OCI-LY3 (cell line): ENCODE measurements around the gene CELF5.

Source experiments
- H2AFZ ChIP-seq: fragments of 200-600, 300-600 bp; shearing (Covaris generic); 2 replicates; pipeline ENCODE4 v1.6.0; 2014; ENCODE audit warnings: antibody characterized with exemption, low read depth, low read length
- H3K27ac ChIP-seq: fragments of 200-600, 300-600 bp; sonication (generic); 2 replicates; pipeline ENCODE4 v1.5.1; 2014; ENCODE audit warnings: mild to moderate bottlenecking, low read length, moderate library complexity, mixed read lengths
- H3K27me3 ChIP-seq: fragments of 200-600, 300-600 bp; sonication (generic); 2 replicates; pipeline ENCODE4 v1.6.1; 2014; ENCODE audit warnings: low read depth, low read length, mixed read lengths
- H3K36me3 ChIP-seq: fragments of 200-600, 300-600 bp; sonication (generic); replicated peaks from 2 replicates; pipeline ENCODE3; 2014; ENCODE audit warnings: low read depth, low read length, mixed read lengths
- H3K4me1 ChIP-seq: fragments of 300-600, 200-600 bp; sonication (generic); 2 replicates; pipeline ENCODE4 v1.6.1; 2014; ENCODE audit warnings: low read length, mixed read lengths
- H3K4me2 ChIP-seq: fragments of 200-600, 300-600 bp; sonication (generic); 2 replicates; pipeline ENCODE4 v1.6.1; 2014; ENCODE audit warnings: low read length, mixed read lengths
- H3K4me3 ChIP-seq: fragments of 300-600, 200-600 bp; sonication (generic); 2 replicates; pipeline ENCODE4 v1.5.1; 2014; ENCODE audit warnings: antibody characterized with exemption, mild to moderate bottlenecking, low read length, moderate library complexity
- H3K79me2 ChIP-seq: fragments of 300-600, 200-600 bp; shearing (Covaris generic); 2 replicates; pipeline ENCODE4 v1.6.1; 2014; ENCODE audit warnings: mild to moderate bottlenecking, low read length, mixed read lengths
- H3K9ac ChIP-seq: fragments of 300-600, 200-600 bp; shearing (Covaris generic); 2 replicates; pipeline ENCODE4 v1.6.0; 2014; ENCODE audit warnings: mild to moderate bottlenecking, low read length, moderate library complexity
- H3K9me3 ChIP-seq: fragments of 200-600, 300-600 bp; shearing (Covaris generic); 2 replicates; pipeline ENCODE4 v1.6.1; 2014; ENCODE audit warnings: low read length, mixed read lengths; ENCODE audit not compliant: insufficient read depth
- H4K20me1 ChIP-seq: fragments of 200-600, 300-600 bp; sonication (generic); 2 replicates; pipeline ENCODE4 v1.6.1; 2016; ENCODE audit warnings: low read length, mixed read lengths; ENCODE audit not compliant: insufficient read depth
- EZH2phosphoT487 ChIP-seq: fragments of 200-600 bp; shearing (Covaris generic); IDR thresholded peaks from 2 replicates; pipeline ENCODE4 v1.6.1; 2018; ENCODE audit warnings: antibody characterized with exemption, mixed run types, low read depth
- TF ChIP-seq, protein P1 (sequence below): fragments of 200-600, 300-600 bp; sonication (generic); IDR thresholded peaks from 2 replicates; pipeline ENCODE4 v1.5.1; 2014; ENCODE audit warnings: antibody characterized with exemption, low read length, low read depth

Gene CELF5

DNA sequence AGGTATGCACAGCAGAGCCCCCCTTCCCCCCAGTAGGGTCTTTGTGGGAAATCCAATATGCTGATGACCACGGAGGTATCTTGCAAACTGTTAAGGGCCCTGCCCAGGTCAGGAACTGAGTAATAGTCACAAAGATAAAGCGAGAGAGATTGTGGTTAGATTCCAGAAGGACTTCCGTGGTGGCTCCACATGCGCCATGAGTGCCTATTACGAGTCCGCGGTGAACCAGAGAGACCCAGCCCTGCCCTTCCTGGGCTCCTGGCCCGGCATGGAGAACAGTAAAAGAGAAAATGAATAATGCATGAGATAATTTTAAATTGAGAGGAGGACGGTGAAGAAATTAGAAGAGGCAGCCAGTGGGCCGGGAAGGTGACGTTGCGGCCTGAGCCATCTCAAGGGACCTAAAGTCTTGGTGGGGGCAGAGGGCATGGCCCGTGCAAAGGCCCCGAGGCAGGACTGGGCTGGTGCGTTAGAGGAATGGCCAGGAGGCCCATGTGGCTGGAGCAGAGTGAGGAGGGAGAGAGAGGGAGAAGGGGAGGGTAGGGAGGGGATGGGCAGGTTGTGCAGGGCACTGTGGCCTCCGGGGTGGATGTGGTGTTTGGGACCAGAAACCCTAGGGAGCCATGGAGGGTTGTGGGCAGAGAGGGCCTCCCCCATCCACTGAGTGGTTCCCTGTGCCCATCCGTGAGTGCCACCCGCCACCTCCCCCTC is 95.3 kb downstream of the CELF5 start:
- Histone ChIP-seq H2AFZ (no peak overlapping the region), H3K27ac (no peak overlapping the region), H3K36me3 (no peaks in the 10 kb centered on the region), H3K4me3 (no peak overlapping the region), H3K9me3 (no peaks in the 10 kb centered on the region), H3K27me3 (no peaks in the 10 kb centered on the region), H3K4me2 (no peak overlapping the region), H3K4me1 (no peaks in the 10 kb centered on the region), H4K20me1 (no peaks in the 10 kb centered on the region), H3K9ac (no peak overlapping the region), H3K79me2 (no peaks in the 10 kb centered on the region)
- TF ChIP-seq, protein P1, sequence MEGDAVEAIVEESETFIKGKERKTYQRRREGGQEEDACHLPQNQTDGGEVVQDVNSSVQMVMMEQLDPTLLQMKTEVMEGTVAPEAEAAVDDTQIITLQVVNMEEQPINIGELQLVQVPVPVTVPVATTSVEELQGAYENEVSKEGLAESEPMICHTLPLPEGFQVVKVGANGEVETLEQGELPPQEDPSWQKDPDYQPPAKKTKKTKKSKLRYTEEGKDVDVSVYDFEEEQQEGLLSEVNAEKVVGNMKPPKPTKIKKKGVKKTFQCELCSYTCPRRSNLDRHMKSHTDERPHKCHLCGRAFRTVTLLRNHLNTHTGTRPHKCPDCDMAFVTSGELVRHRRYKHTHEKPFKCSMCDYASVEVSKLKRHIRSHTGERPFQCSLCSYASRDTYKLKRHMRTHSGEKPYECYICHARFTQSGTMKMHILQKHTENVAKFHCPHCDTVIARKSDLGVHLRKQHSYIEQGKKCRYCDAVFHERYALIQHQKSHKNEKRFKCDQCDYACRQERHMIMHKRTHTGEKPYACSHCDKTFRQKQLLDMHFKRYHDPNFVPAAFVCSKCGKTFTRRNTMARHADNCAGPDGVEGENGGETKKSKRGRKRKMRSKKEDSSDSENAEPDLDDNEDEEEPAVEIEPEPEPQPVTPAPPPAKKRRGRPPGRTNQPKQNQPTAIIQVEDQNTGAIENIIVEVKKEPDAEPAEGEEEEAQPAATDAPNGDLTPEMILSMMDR, result no peak
- TF ChIP-seq EZH2phosphoT487, result no peak

DNA sequence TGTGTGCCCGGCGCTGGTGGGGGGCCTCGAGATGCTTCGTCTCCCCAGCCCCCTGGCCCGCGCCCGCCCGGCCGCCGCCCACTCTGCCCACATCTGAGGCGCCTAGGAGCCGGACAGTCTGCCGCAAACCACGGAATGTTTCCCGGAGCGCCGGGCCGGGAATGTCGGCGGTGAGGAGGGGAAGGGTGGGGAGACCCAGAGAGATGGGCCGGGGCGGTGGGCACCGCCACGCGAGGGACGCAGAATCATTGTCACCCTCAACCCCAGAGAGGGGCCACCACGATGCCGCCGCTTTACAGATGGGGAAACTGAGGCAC is 95.9 kb downstream of the CELF5 start:
- H3K36me3 ChIP-seq, result no peaks in the 10 kb centered on the region
- no peak overlapping the region for H3K4me3 ChIP-seq
- TF ChIP-seq EZH2phosphoT487, result no peak
- TF ChIP-seq, protein P1, result no peak
- no peaks in the 10 kb centered on the region for H4K20me1 ChIP-seq
- H3K4me2 ChIP-seq, result no peak overlapping the region
- H3K27me3 ChIP-seq, result no peaks in the 10 kb centered on the region
- no peak overlapping the region for H3K9ac ChIP-seq
- H2AFZ ChIP-seq, result no peak overlapping the region
- no peaks in the 10 kb centered on the region for H3K4me1 ChIP-seq
- H3K27ac ChIP-seq, result no peak overlapping the region
- no peaks in the 10 kb centered on the region for H3K79me2 ChIP-seq
- H3K9me3 ChIP-seq, result no peaks in the 10 kb centered on the region

DNA sequence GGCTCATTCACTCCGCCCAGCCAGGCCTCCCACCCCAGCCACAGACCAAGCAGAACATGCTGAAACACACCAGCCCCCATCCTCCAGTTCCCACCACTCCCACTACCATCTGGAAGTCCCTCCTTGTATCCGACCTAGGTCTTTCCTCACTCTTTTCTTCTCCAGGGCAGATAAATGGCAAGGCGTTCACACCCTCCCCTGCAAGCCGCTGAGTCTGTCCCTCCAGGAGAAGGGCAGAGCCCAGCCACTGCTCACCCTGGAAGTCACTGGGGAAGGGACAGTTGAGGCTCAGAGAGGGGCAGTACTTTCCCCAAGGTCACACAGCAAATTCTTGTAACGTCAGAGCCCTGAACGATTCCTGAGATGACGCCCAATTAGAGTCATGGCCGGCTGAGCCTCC is 96.4 kb downstream of the CELF5 start:
- no peak for TF ChIP-seq EZH2phosphoT487
- TF ChIP-seq, protein P1, result no peak
- H3K9ac ChIP-seq, result no peak overlapping the region
- H3K9me3 ChIP-seq, result no peaks in the 10 kb centered on the region

DNA sequence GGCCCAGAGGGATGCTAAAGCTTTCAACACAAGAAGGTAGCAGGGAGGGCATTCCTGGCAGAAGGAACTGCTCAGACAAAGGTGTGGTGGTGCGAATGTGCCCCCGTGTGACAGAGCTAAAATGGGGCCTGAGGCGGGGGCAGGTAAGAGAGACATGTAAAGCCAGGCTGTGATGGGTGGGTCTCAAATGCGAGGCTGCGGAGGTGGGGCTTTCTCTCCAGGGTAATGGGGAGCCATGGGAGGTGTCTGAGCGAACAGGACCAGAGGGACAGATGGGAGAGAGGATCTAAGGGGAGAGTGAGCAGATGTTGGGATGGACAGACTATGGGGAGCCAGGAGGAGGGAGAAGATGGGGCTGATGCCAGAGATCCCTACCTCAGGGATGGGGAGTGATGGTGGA is 97.2 kb downstream of the CELF5 start:
- H3K27me3 ChIP-seq, result no peaks in the 10 kb centered on the region

More for the DNA sequence above, 96.4 kb downstream of the CELF5 start:
- H4K20me1 ChIP-seq, result no peaks in the 10 kb centered on the region
- no peak overlapping the region for H3K4me3 ChIP-seq
- H3K27ac ChIP-seq, result no peak overlapping the region
- no peaks in the 10 kb centered on the region for H3K4me1 ChIP-seq
- H3K79me2 ChIP-seq, result no peaks in the 10 kb centered on the region
- H2AFZ ChIP-seq, result no peak overlapping the region
- no peaks in the 10 kb centered on the region for H3K36me3 ChIP-seq
- no peak overlapping the region for H3K4me2 ChIP-seq
- no peaks in the 10 kb centered on the region for H3K27me3 ChIP-seq

More for the DNA sequence above, 97.2 kb downstream of the CELF5 start:
- no peaks in the 10 kb centered on the region for H3K4me1 ChIP-seq
- no peaks in the 10 kb centered on the region for H3K36me3 ChIP-seq
- H3K4me3 ChIP-seq, result no peak overlapping the region
- H3K79me2 ChIP-seq, result no peaks in the 10 kb centered on the region
- no peak overlapping the region for H3K9ac ChIP-seq
- H3K9me3 ChIP-seq, result no peaks in the 10 kb centered on the region
- H3K27ac ChIP-seq, result no peak overlapping the region
- H2AFZ ChIP-seq, result no peak overlapping the region
- no peak for TF ChIP-seq EZH2phosphoT487
- TF ChIP-seq, protein P1, result no peak
- H3K4me2 ChIP-seq, result no peak overlapping the region
- H4K20me1 ChIP-seq, result no peaks in the 10 kb centered on the region
